Stimulated activated CD4-positive, alpha-beta T cell treated with anti-CD3 and anti-CD28 coated beads, Interleukin-4, amount 100 ng/mL, for 48 hours (primary cell): ENCODE results near the gene ZNF3.
A peak's percentile ranks its signal among the peaks of the same experiment; 100 is the strongest.

Source experiments
- DNase-seq, 2 donors: peaks; one replicate each; pipeline ENCODE4 v3.0.0-alpha.2; 2020; ENCODE audit warnings: low read depth in 2 of 2

Gene ZNF3

GRCh38 chr7:100088621-100089457 lies 7.3 kb upstream of the ZNF3 start, which contains the start of gene COPS6:
Gene COPS6 (plus strand): TSS chr7:100088969. CDS start chr7:100088991, 22 bp downstream.
- peak; percentile 85 to 86 for DNase-seq

GRCh38 chr7:100088095-100088620 lies 6.6 kb upstream of the ZNF3 start:
- no peak for DNase-seq

- no peak for DNase-seq
Measured at GRCh38 chr7:100087055-100087750, 5.7 kb upstream of the ZNF3 start.

- DNase-seq: no peak
Measured at GRCh38 chr7:100085515-100085914, 4.0 kb upstream of the ZNF3 start.

GRCh38 chr7:100082978-100083377 lies 1.5 kb upstream of the ZNF3 start:
- no peak for DNase-seq

- no peak for DNase-seq
Measured at GRCh38 chr7:100080907-100081534, 502 bp downstream of the ZNF3 start.

- no peak for DNase-seq
Measured at GRCh38 chr7:100079024-100079560, 2.4 kb downstream of the ZNF3 start.

GRCh38 chr7:100077205-100077604 lies 4.3 kb downstream of the ZNF3 start:
- no peak for DNase-seq

- DNase-seq: no peak
Measured at GRCh38 chr7:100075418-100075817, 6.1 kb downstream of the ZNF3 start.

GRCh38 chr7:100074841-100075240 lies 6.7 kb downstream of the ZNF3 start:
- DNase-seq: no peak

GRCh38 chr7:100072462-100072861 lies 9.1 kb downstream of the ZNF3 start:
- DNase-seq: no peak

- no peak for DNase-seq
Measured at GRCh38 chr7:100071018-100071723, 10.4 kb downstream of the ZNF3 start.

- no peak for DNase-seq
Measured at GRCh38 chr7:100069991-100070390, 11.5 kb downstream of the ZNF3 start.

- no peak for DNase-seq
Measured at GRCh38 chr7:100066953-100067352, 14.6 kb downstream of the ZNF3 start.

GRCh38 chr7:100065452-100066186 lies 15.9 kb downstream of the ZNF3 start:
- DNase-seq: no peak

GRCh38 chr7:100064162-100064561 lies 17.4 kb downstream of the ZNF3 start:
- DNase-seq: no peak

- no peak for DNase-seq
Measured at GRCh38 chr7:100063376-100063775, 18.1 kb downstream of the ZNF3 start.

- no peak for DNase-seq
Measured at GRCh38 chr7:100061518-100062193, 19.9 kb downstream of the ZNF3 start.

GRCh38 chr7:100059251-100059739 lies 22.2 kb downstream of the ZNF3 start:
- no peak for DNase-seq

- DNase-seq: no peak
Measured at GRCh38 chr7:100057006-100057405, 24.5 kb downstream of the ZNF3 start.
